HepG2 (cell line): ENCODE measurements around the gene CUL4A. TPM values are rescaled to one million over a fixed set of nuclear protein-coding genes. Genes with fewer than 3 reads are reported as not detected.

Experiments used
- DMAP1 ChIP-seq: IDR thresholded peaks from 2 replicates; pipeline ENCODE4 v1.6.1; 2016
- JDP2 ChIP-seq: sonication (generic); formaldehyde crosslinking; IDR thresholded peaks from 2 replicates; pipeline ENCODE4 v1.8.1; 2022; ENCODE audit warnings: missing genetic modification reagents, borderline replicate concordance
- MIXL1 ChIP-seq: IDR thresholded peaks from 2 replicates; pipeline ENCODE4 v1.6.1; 2016
- NFYC ChIP-seq: IDR thresholded peaks from 2 replicates; pipeline ENCODE4 v1.6.1; 2016; ENCODE audit warnings: missing genetic modification reagents, missing compliant biosample characterization
- SNRNP70 ChIP-seq: fragments of 200-400 bp; formaldehyde crosslinking; IDR thresholded peaks from 2 replicates; pipeline ENCODE4 v1.6.1; 2017; ENCODE audit warnings: mild to moderate bottlenecking, low read depth, low read length, moderate library complexity
- SRSF9 ChIP-seq: fragments of 200-400 bp; formaldehyde crosslinking; IDR thresholded peaks from 2 replicates; pipeline ENCODE4 v1.6.1; 2018; ENCODE audit warnings: borderline replicate concordance, mild to moderate bottlenecking, low read depth, low read length; ENCODE audit not compliant: insufficient read depth, poor library complexity, severe bottlenecking
- SSRP1 ChIP-seq: IDR thresholded peaks from 2 replicates; pipeline ENCODE4 v1.6.1; 2016; ENCODE audit warnings: control low read depth
- ZKSCAN8 ChIP-seq: IDR thresholded peaks from 2 replicates; pipeline ENCODE4 v1.6.1; 2016; ENCODE audit warnings: borderline replicate concordance, missing genetic modification reagents, missing compliant biosample characterization
- ZNF24 ChIP-seq: fragments of 450-650 bp; IDR thresholded peaks from 2 replicates; pipeline ENCODE4 v1.6.1; 2017; ENCODE audit warnings: antibody characterized with exemption, mild to moderate bottlenecking
- ZNF329 ChIP-seq: sonication (generic); formaldehyde crosslinking; IDR thresholded peaks from 2 replicates; pipeline ENCODE4 v1.9.0; 2021; ENCODE audit warnings: low read depth, mild to moderate bottlenecking, missing genetic modification reagents
- polyA plus RNA-seq, 8 experiments: library from polyadenylated mRNA; depleted of rRNA in 3 of 8; stranded (reverse) in 7 of 8; unstranded in 1 of 8; fragments of >200 nt; fragmentation: Illumina TruSeq in 4 of 8; extraction: Trizol in 4 of 8; gene quantifications; 2 replicates each; pipeline versions ENCODE4 v1.2.1 to v1.2.3, GENCODE V29; 2011 to 2016; ENCODE audit warnings: low read depth in 4 of 8, missing spikeins in 1 of 8, mixed read lengths in 1 of 8; ENCODE audit not compliant: insufficient read depth in 1 of 8
- total RNA-seq, 5 experiments: library from RNA; depleted of rRNA; stranded (reverse); fragments of >200 nt; fragmentation: Illumina TruSeq; extraction: Trizol; gene quantifications; 2 replicates each; pipeline ENCODE4 v1.2.3, GENCODE V29; 2016; ENCODE audit warnings: low read depth in 1 of 5
- TF ChIP-seq, protein P1 (sequence below), 2 experiments: fragments of 450-650 bp in 1 of 2; sonication (generic) in 1 of 2; formaldehyde crosslinking in 1 of 2; IDR thresholded peaks; 2 replicates each; pipeline versions ENCODE4 v1.6.1 to v1.8.0; 2016 to 2022; ENCODE audit warnings: antibody characterized with exemption in 1 of 2, mild to moderate bottlenecking in 1 of 2, missing genetic modification reagents in 1 of 2
- TF ChIP-seq, protein P2 (sequence below): sonication (generic); formaldehyde crosslinking; IDR thresholded peaks from 2 replicates; pipeline ENCODE4 v1.8.0; 2022; ENCODE audit warnings: missing genetic modification reagents, mild to moderate bottlenecking, moderate library complexity, borderline replicate concordance

CUL4A gene
- total and polyA plus RNA-seq, 2 of the 13 experiments (the other 11 are each of a cell fraction or from before 2014, with no cell fraction given): 51.2 to 75.3 TPM

DNA sequence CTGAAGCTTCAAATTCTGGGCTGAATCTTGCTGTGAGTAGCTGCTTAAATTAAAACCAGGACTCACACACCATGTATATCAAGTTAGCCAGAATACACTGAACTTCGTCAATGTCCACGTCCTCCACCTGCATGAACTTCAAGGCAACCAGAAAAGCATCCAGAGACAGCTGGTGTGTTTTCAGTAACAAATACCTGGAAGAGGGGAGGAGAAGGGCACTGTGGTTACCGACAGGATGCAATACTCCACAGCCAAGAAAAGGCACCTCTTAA is 30.6 kb upstream of the CUL4A start (continued):
- TF ChIP-seq, protein P1, sequence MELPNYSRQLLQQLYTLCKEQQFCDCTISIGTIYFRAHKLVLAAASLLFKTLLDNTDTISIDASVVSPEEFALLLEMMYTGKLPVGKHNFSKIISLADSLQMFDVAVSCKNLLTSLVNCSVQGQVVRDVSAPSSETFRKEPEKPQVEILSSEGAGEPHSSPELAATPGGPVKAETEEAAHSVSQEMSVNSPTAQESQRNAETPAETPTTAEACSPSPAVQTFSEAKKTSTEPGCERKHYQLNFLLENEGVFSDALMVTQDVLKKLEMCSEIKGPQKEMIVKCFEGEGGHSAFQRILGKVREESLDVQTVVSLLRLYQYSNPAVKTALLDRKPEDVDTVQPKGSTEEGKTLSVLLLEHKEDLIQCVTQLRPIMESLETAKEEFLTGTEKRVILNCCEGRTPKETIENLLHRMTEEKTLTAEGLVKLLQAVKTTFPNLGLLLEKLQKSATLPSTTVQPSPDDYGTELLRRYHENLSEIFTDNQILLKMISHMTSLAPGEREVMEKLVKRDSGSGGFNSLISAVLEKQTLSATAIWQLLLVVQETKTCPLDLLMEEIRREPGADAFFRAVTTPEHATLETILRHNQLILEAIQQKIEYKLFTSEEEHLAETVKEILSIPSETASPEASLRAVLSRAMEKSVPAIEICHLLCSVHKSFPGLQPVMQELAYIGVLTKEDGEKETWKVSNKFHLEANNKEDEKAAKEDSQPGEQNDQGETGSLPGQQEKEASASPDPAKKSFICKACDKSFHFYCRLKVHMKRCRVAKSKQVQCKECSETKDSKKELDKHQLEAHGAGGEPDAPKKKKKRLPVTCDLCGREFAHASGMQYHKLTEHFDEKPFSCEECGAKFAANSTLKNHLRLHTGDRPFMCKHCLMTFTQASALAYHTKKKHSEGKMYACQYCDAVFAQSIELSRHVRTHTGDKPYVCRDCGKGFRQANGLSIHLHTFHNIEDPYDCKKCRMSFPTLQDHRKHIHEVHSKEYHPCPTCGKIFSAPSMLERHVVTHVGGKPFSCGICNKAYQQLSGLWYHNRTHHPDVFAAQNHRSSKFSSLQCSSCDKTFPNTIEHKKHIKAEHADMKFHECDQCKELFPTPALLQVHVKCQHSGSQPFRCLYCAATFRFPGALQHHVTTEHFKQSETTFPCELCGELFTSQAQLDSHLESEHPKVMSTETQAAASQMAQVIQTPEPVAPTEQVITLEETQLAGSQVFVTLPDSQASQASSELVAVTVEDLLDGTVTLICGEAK (IDR thresholded peaks at IDR 0.05): no peak
- TF ChIP-seq, protein P1 (CRISPR knock-in tag; IDR thresholded peaks at IDR 0.05): no peak
- no peak for TF ChIP-seq SRSF9
- no peak for TF ChIP-seq JDP2 (CRISPR knock-in tag)
- no peak for TF ChIP-seq SSRP1 (CRISPR knock-in tag)
- no peak for TF ChIP-seq MIXL1 (CRISPR knock-in tag)
- TF ChIP-seq ZKSCAN8 (CRISPR knock-in tag): no peak
- no peak for TF ChIP-seq ZNF24
- no peak for TF ChIP-seq ZNF329 (CRISPR knock-in tag)
- no peak for TF ChIP-seq NFYC (CRISPR knock-in tag)
- TF ChIP-seq SNRNP70: no peak
- TF ChIP-seq, protein P2, sequence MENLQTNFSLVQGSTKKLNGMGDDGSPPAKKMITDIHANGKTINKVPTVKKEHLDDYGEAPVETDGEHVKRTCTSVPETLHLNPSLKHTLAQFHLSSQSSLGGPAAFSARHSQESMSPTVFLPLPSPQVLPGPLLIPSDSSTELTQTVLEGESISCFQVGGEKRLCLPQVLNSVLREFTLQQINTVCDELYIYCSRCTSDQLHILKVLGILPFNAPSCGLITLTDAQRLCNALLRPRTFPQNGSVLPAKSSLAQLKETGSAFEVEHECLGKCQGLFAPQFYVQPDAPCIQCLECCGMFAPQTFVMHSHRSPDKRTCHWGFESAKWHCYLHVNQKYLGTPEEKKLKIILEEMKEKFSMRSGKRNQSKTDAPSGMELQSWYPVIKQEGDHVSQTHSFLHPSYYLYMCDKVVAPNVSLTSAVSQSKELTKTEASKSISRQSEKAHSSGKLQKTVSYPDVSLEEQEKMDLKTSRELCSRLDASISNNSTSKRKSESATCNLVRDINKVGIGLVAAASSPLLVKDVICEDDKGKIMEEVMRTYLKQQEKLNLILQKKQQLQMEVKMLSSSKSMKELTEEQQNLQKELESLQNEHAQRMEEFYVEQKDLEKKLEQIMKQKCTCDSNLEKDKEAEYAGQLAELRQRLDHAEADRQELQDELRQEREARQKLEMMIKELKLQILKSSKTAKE (CRISPR knock-in tag): no peak
- no peak for TF ChIP-seq DMAP1 (CRISPR knock-in tag)
